Activated CD4-positive, CD25-positive, alpha-beta regulatory T cell treated with anti-CD3 and anti-CD28 coated beads, Interleukin-2, amount 50 U/mL, for 24 hours (primary cell): ENCODE data around the gene BEAN1.

Source experiments
- ATAC-seq, 2 donors: fragments of 150-1000 bp; cut with Tn5 transposase; one replicate each; pipeline ENCODE4 v1.10.0; 2021; ENCODE audit warnings: mild to moderate bottlenecking in 1 of 2, moderate library complexity in 1 of 2

The BEAN1 gene

GRCh38 chr16:66395806-66396555, 31.1 kb upstream of the BEAN1 start:
- ATAC-seq = no peak

GRCh38 chr16:66397736-66398433, 29.2 kb upstream of the BEAN1 start:
- no peak for ATAC-seq

- ATAC-seq = no peak
Observed at GRCh38 chr16:66399031-66399430, 28.1 kb upstream of the BEAN1 start.

- ATAC-seq = no peak
Observed at GRCh38 chr16:66399930-66400329, 27.2 kb upstream of the BEAN1 start.

GRCh38 chr16:66400503-66401380, 26.4 kb upstream of the BEAN1 start:
- no peak for ATAC-seq

- no peak for ATAC-seq
Observed at GRCh38 chr16:66401610-66402009, 25.5 kb upstream of the BEAN1 start.

GRCh38 chr16:66402166-66402565, 24.9 kb upstream of the BEAN1 start:
- no peak for ATAC-seq

GRCh38 chr16:66402591-66403230, 24.4 kb upstream of the BEAN1 start:
- no peak for ATAC-seq

- ATAC-seq = no peak
Observed at GRCh38 chr16:66403531-66404145, 23.5 kb upstream of the BEAN1 start.

- ATAC-seq = no peak
Observed at GRCh38 chr16:66405057-66405783, 21.9 kb upstream of the BEAN1 start.

- peak; percentile 76 to 82 for ATAC-seq
Observed at GRCh38 chr16:66406534-66407221, 20.4 kb upstream of the BEAN1 start.

GRCh38 chr16:66408163-66409048, 18.7 kb upstream of the BEAN1 start:
- ATAC-seq = peak; percentile 82 to 83

- no peak for ATAC-seq
Observed at GRCh38 chr16:66409156-66409555, 17.9 kb upstream of the BEAN1 start.

- ATAC-seq = no peak
Observed at GRCh38 chr16:66412182-66412581, 14.9 kb upstream of the BEAN1 start.

GRCh38 chr16:66414891-66415290, 12.2 kb upstream of the BEAN1 start:
- no peak for ATAC-seq

- ATAC-seq = no peak
Observed at GRCh38 chr16:66416136-66416535, 11.0 kb upstream of the BEAN1 start.

GRCh38 chr16:66416939-66417700, 10.0 kb upstream of the BEAN1 start:
- no peak for ATAC-seq

GRCh38 chr16:66418165-66418962, 8.7 kb upstream of the BEAN1 start:
- ATAC-seq = no peak
